Measurements from ENCODE around the gene STUM.
A peak's percentile ranks its signal among the peaks of the same experiment; 100 is the strongest.
"Not testable (repeated sequence)": the region's sequence is repeated elsewhere in the genome, so short reads cannot be mapped to it uniquely, and the experiment has no call there.

The STUM gene

DNA sequence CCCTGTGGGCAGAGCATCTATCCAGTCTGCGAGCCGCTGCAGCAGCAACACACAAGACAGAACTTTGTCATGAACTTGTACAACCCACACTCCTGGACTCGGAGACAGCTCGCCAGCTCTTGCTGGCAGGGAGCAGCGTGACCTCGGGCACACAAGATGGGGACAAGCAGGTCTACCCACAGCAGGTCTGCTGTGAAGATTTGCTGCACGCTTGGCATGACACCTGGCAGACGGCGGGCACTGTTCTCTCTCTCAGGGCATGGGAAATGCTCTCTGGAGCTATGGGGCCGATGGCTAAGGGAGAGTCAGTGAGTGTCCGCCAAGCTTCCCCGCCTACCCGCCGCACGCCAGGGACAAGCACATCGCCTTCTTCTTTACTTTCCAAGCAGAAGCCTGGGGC lies 90.0 kb downstream of the STUM start:
- DNase-seq = no peak
- CTCF ChIA-PET = interaction anchor here (1.0 to 1.6 kb wide), 3 partner anchors 12 to 190 kb away, joined by 3 read pairs; no protein-coding TSS in a partner anchor
- Mint-ChIP-seq H3K27me3 (peaks cover 4% of the 10 kb centered on the region), H3K4me3 (no peak overlapping the region), H3K9me3 (no peaks in the 10 kb centered on the region), H3K27ac (peak overlapping the region; percentile 37), H3K36me3 (peaks cover 57% of the 10 kb centered on the region), H3K4me1 (peaks cover 54% of the 10 kb centered on the region)

DNA sequence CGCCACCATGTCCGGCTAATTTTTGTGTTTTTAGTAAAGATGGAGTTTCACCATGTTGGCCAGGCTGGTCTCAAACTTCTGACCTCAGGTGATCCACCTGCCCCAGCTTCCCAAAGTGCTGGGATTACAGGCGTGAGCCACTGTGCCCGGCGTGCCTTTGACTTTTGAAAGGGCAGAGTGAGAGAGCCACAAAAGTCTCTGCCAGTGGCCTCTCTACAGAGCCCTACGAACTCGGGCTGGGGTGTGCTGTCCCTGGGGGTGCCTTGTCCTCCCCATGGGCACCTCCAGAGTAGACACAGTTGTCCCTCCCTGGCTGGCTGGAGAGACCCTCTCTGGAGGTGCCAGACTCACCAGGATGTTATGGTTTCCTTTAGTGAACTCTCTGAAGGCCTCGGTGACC lies 90.6 kb downstream of the STUM start:
- Mint-ChIP-seq H3K36me3 (peaks cover 59% of the 10 kb centered on the region), H3K27ac (peak overlapping the region; percentile 58), H3K4me1 (peaks cover 54% of the 10 kb centered on the region)
- CTCF ChIA-PET = interaction anchor here (1.4 to 1.6 kb wide), 2 partner anchors 13 to 189 kb away, joined by 3 read pairs; no protein-coding TSS in a partner anchor
- H3K4me3 Mint-ChIP-seq, H3K27me3 Mint-ChIP-seq, H3K9me3 Mint-ChIP-seq, DNase-seq: not testable (repeated sequence)

- H3K27me3 Mint-ChIP-seq = peaks cover 4% of the 10 kb centered on the region
- peak overlapping the region; percentile 58 for H3K27ac Mint-ChIP-seq
- DNase-seq = no peak
- peaks cover 54% of the 10 kb centered on the region for H3K4me1 Mint-ChIP-seq
- H3K4me3 Mint-ChIP-seq = no peak overlapping the region
- no peaks in the 10 kb centered on the region for H3K9me3 Mint-ChIP-seq
- peaks cover 61% of the 10 kb centered on the region for H3K36me3 Mint-ChIP-seq
- CTCF ChIA-PET = no interaction called here
Measured at GRCh38 chr1:226639631-226640061, 91.1 kb downstream of the STUM start.

DNA sequence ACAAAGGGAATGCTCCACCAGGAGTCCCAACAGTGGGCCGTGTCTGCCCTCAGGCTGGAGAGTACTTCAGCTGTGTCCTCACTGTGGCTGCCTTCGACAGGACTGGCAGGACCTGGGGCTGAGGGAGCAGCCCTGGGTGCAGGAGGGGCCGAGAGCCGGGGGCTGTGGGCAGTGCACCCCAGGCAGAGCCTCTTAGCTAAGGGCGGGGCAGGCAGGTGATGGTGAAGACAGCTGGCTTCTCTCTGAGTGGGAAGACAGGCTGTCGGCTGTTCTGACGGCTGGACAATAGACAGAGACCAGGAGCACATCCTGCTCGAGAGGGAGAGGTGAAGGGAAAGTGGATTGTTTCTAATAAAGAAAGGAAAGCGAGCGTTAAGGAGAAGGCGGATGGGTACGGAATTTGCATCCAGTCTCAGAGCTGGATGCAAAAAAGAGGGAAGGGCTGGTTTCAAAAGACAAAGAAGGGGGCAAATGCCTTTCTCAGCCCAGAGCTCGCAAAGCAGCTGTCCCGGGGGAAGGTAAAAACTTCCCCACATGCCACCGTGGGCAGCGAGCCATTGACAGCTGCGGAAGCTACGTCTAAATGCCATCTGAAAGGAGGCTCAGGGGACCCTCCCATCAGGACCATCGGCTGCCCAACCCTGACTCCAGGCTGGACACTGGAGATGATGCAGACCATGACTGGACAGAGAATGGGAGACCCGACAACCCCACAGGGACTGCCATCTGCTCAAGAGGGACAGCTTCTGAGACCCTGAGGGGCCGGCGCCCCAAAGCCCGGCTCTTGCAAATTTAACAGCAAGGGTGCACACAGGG lies 92.0 kb downstream of the STUM start:
- H3K27ac Mint-ChIP-seq = no peak overlapping the region
- H3K27me3 Mint-ChIP-seq = no peaks in the 10 kb centered on the region
- no peak for DNase-seq
- H3K4me3 Mint-ChIP-seq = no peak overlapping the region
- peaks cover 62% of the 10 kb centered on the region for H3K36me3 Mint-ChIP-seq
- CTCF ChIA-PET = interaction anchor here (1.0 to 1.4 kb wide), 3 partner anchors 13 to 216 kb away, joined by 3 to 5 read pairs (median 4); no protein-coding TSS in a partner anchor
- H3K9me3 Mint-ChIP-seq = no peaks in the 10 kb centered on the region
- H3K4me1 Mint-ChIP-seq = peaks cover 54% of the 10 kb centered on the region

GRCh38 chr1:226641671-226642231 lies 93.2 kb downstream of the STUM start:
- no peaks in the 10 kb centered on the region for H3K9me3 Mint-ChIP-seq
- CTCF ChIA-PET = interaction anchor here (0.7 to 3.8 kb wide), 6 partner anchors 7 to 187 kb away, joined by 3 to 26 read pairs (median 4); no protein-coding TSS in a partner anchor
- H3K27me3 Mint-ChIP-seq = no peaks in the 10 kb centered on the region
- no peak overlapping the region for H3K27ac Mint-ChIP-seq
- peaks cover 67% of the 10 kb centered on the region for H3K36me3 Mint-ChIP-seq
- H3K4me1 Mint-ChIP-seq = peaks cover 54% of the 10 kb centered on the region
- H3K4me3 Mint-ChIP-seq = no peak overlapping the region
- DNase-seq = no peak

GRCh38 chr1:226642421-226642820 lies 93.9 kb downstream of the STUM start:
- Mint-ChIP-seq H3K27me3 (no peaks in the 10 kb centered on the region), H3K4me1 (peaks cover 50% of the 10 kb centered on the region), H3K4me3 (no peak overlapping the region), H3K9me3 (no peaks in the 10 kb centered on the region), H3K36me3 (peaks cover 67% of the 10 kb centered on the region), H3K27ac (peak overlapping the region; percentile 88)
- no peak for DNase-seq
- CTCF ChIA-PET = interaction anchor here (1.0 to 3.8 kb wide), 5 partner anchors 8 to 185 kb away, joined by 3 to 26 read pairs (median 5); no protein-coding TSS in a partner anchor

GRCh38 chr1:226643177-226643576 lies 94.6 kb downstream of the STUM start:
- peak; percentile 60 for DNase-seq
- Mint-ChIP-seq H3K36me3 (peaks cover 73% of the 10 kb centered on the region), H3K27me3 (no peaks in the 10 kb centered on the region), H3K27ac (peak overlapping the region; percentile 88), H3K4me1 (peaks cover 50% of the 10 kb centered on the region), H3K4me3 (peak overlapping the region; percentile 38), H3K9me3 (no peaks in the 10 kb centered on the region)
- CTCF ChIA-PET = interaction anchor here (1.0 to 3.8 kb wide), 6 partner anchors 9 to 184 kb away, joined by 3 to 26 read pairs (median 4); no protein-coding TSS in a partner anchor

- CTCF ChIA-PET = interaction anchor here (0.8 to 3.8 kb wide), 12 partner anchors 9 to 239 kb away, joined by 3 to 26 read pairs (median 3); no protein-coding TSS in a partner anchor
- Mint-ChIP-seq H3K36me3 (peaks cover 73% of the 10 kb centered on the region), H3K4me1 (peaks cover 50% of the 10 kb centered on the region), H3K9me3 (no peaks in the 10 kb centered on the region), H3K4me3 (peak overlapping the region; percentile 38), H3K27me3 (no peaks in the 10 kb centered on the region), H3K27ac (peak overlapping the region; percentile 88)
- peak; percentile 62 for DNase-seq
Measured at GRCh38 chr1:226643611-226644540, 95.3 kb downstream of the STUM start.

- CTCF ChIA-PET = interaction anchor here (0.8 to 3.8 kb wide), 10 partner anchors 9 to 238 kb away, joined by 3 to 26 read pairs (median 4); no protein-coding TSS in a partner anchor
- H3K4me3 Mint-ChIP-seq = no peak overlapping the region
- DNase-seq = no peak
- H3K9me3 Mint-ChIP-seq = no peaks in the 10 kb centered on the region
- H3K27me3 Mint-ChIP-seq = no peaks in the 10 kb centered on the region
- peaks cover 53% of the 10 kb centered on the region for H3K4me1 Mint-ChIP-seq
- peak overlapping the region; percentile 88 for H3K27ac Mint-ChIP-seq
- H3K36me3 Mint-ChIP-seq = peaks cover 74% of the 10 kb centered on the region
Measured at GRCh38 chr1:226644541-226645176, 96.1 kb downstream of the STUM start.

GRCh38 chr1:226645279-226645976 lies 96.9 kb downstream of the STUM start:
- Mint-ChIP-seq H3K9me3 (no peaks in the 10 kb centered on the region), H3K4me3 (no peak overlapping the region), H3K36me3 (peaks cover 67% of the 10 kb centered on the region), H3K27ac (peak overlapping the region; percentile 80), H3K4me1 (peaks cover 59% of the 10 kb centered on the region), H3K27me3 (no peaks in the 10 kb centered on the region)
- CTCF ChIA-PET = interaction anchor here (0.8 to 3.8 kb wide), 2 partner anchors 11 to 238 kb away, joined by 3 to 26 read pairs; no protein-coding TSS in a partner anchor
- DNase-seq = peak; percentile 52

- Mint-ChIP-seq H3K27ac (peak overlapping the region; percentile 80), H3K27me3 (no peaks in the 10 kb centered on the region), H3K4me3 (no peak overlapping the region), H3K36me3 (peaks cover 64% of the 10 kb centered on the region), H3K4me1 (peaks cover 64% of the 10 kb centered on the region), H3K9me3 (no peaks in the 10 kb centered on the region)
- CTCF ChIA-PET = interaction anchor here (0.8 kb wide), 1 partner anchor 237 kb away, joined by 3 read pairs; no protein-coding TSS in a partner anchor
- no peak for DNase-seq
Measured at GRCh38 chr1:226646026-226646869, 97.7 kb downstream of the STUM start.

DNA sequence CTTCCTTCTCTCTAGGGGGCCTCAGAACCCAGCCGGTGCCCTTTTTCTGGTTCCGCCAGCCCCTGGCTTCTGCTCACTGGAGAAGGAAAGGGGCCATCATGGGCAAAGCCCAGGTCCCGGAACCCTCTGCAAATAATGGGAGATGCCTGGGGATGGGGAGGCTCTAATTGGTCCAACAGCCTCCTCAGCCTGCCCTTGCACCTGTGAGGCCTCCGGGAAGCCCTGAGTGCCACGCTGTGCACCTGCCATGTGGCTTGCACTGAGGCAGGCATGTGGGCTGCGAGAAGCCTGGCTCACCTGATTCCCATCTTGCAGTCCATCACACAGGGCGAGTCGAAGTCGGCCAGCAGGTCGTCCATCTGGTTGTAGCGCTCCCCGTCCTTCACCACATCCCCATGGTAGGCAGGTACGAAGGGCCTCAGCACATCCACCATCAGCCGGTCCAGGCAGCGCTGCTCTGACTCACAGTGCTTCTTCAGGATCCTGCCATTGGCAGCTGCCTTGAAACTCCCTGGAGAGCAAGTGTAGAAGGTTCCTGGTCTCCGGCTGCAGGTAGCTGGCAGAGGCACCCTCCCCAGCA lies 98.4 kb downstream of the STUM start:
- Mint-ChIP-seq H3K9me3 (no peaks in the 10 kb centered on the region), H3K27ac (no peak overlapping the region), H3K4me1 (peaks cover 64% of the 10 kb centered on the region), H3K4me3 (no peak overlapping the region), H3K27me3 (no peaks in the 10 kb centered on the region), H3K36me3 (peaks cover 61% of the 10 kb centered on the region)
- DNase-seq = no peak
- CTCF ChIA-PET = interaction anchor here (0.8 kb wide), 1 partner anchor 14 kb away, joined by 3 read pairs; no protein-coding TSS in a partner anchor

Measured in activated naive CD4-positive, alpha-beta T cell treated with anti-CD3 and anti-CD28 coated beads, Interleukin-2, amount 10 ng/mL, durations not matched to agents 7 days and 5 days (primary cell).